GM21526 (cell line): ENCODE results near the gene IRGC.
"Not testable (repeated sequence)": the region's sequence is repeated elsewhere in the genome, so short reads cannot be mapped to it uniquely, and the experiment has no call there.

Experiments used
- ATAC-seq: cut with Tn5 transposase; IDR thresholded peaks from one replicate; pipeline ENCODE4 v1.9.1; 2021; ENCODE audit warnings: moderate library complexity; ENCODE audit not compliant: unreplicated experiment, low FRiP score

Gene IRGC

DNA sequence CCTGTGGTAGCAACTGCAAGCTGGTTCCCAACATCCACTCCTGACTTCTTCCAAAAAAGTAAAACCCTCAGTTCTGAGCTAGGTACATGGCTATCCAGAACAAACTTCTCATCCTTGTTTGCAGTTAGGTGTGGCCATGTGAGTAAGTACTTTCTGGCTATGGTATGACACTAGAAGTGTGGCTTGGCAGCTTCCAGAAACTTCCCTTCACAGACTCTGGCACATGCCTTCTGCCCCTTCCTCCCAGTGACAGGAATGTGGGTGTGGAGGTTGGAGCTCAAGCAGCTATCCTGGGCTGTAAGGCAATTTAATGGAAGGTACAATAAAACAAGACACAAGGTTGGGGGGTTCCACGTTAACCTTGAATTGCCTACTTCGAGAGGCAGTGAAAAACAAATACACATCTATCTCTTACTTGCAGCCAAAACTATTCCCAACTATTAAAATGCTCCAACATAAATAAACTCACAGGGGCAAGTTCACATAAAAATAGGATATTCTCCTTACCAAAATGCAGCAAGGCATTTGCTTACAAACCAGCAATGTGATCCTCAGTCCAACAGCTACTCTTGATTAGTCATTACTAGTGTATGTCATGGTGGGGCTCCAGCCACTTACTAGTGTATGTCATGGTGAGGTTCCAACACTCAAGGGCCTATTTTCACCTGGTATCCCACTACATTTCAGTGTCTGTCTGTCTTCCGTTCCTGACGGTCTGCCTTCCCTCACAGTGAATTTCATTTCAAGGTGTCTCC, 35.8 kb downstream of the IRGC start:
- ATAC-seq: no peak

DNA sequence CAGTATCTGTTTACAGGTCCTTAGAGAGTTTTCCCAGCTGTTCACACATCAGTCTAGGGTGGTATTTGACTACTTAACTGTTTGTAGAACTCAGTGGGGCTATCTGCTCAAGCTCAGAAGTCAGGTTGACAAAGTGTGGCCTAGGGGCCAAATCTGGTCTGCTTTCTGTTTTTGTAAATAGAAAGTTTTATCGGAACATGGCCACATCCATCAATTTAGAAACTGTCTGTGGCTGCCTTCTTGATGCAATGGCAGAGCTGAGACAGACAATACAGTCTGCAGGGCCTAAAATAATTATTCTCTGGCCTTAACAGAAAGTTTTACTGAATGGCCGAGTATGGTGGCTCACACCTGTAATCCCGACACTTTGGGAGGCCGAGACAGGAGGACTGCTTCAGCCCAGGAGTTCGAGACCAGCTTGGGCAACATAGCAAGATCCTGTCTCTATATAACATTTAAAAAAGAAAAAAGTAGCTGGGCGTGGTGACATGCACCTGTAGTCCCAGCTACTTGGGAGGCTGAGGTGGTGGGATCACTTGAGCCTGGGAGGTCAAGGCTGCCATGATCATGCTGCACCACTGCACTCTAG, 36.5 kb downstream of the IRGC start:
- ATAC-seq: no peak

DNA sequence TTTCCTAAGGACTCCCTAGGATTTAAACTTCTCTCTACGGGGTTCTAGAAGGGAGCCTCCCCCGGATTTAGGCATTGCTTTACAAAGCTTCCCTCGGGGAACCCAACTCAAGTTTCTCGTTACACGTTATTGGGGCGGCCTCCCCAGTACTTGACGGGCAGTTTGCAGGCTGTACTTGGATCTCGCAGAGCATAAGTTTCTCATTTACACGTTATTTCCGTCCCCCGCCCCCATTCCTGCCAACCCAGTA, 38.3 kb downstream of the IRGC start:
- no peak for ATAC-seq

DNA sequence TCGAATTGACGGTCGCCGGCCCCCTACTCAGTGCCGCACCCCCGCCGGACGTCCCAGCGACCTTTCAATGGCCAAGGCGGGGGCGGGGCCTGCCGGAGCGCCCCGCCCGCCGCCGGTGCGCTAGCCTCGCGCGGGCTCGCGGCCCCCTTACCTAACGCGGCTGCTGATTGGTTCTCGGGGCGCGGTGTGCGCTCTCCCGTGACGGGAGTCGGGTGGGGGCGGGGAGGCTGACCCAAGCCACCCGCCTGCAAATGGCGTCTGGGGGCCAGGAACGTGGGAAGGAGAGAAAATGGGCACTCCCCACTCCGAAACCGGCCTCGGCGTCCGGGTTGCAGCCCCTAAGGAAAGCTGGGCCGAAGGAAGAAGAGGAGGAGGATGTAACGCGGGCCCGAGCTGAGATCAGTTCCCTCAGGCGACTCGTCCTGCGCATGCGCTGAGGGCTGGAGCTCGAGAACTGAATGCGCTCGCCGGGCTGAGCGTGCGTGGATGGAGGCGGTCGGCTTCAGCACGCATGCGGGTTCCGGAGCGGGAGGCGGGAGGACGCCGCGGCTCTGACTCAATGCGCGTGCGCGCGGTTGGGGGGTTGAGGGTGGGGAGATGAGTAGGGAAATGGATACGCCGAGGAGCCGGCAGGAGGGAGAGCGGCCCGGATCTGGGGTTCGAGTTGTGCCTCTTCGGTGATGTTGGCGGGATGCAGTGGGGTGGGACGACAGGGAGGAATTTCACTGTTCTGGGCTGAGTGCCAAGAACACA, 38.8 kb downstream of the IRGC start, which contains the start of gene SMG9:
Gene SMG9, minus strand, starts transcription at position 460 of the 753 bp plus-strand sequence. CDS start 4,221 bp downstream, outside the sequence.
- ATAC-seq: peak; percentile 46

DNA sequence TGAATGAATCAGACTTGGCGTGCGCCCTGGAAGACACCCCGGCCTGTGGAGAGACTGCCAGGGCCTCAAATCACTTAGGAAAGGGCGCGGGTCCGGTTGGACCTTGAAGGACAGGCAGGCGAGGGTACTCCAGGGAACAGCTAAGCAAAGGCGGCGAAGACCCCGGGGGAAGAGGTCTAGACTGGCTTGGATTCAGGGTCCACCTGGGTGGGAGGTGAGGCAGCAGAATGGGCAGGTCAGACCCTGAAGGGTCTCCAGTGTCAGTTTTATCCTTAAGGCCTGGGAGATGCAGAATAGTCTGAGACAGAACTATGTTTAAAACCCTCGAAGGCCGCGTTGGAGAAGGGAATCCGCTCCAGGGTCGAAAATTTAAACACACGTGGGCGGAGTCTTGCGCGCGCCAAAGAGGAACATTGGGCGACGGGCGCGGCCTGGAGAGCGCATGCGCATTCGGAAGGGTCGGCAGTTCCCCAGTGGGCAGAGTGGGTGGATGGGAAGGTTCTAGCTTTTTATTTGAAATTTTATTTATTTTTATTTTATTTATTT, 39.5 kb downstream of the IRGC start:
- ATAC-seq: peak; percentile 0

DNA sequence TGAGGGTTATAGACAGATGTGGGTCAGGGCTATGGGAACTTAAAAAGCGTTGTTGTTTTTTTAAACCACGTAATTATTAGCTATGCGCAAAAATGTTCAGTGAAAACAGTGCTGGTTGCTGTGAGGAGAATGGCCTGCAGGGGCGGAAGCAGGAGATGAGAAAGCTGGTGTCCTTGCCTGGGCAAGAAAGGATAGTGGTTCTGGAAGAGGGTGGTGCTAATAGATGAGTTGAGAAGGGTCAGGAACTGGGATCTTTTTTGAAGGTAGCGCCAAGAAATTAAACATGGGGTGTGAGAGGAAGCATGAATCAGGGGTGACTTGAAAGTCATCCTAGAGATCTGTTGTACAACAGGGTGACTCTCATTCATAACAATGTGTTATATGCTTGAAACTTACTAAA, 43.6 kb downstream of the IRGC start:
- no peak for ATAC-seq

DNA sequence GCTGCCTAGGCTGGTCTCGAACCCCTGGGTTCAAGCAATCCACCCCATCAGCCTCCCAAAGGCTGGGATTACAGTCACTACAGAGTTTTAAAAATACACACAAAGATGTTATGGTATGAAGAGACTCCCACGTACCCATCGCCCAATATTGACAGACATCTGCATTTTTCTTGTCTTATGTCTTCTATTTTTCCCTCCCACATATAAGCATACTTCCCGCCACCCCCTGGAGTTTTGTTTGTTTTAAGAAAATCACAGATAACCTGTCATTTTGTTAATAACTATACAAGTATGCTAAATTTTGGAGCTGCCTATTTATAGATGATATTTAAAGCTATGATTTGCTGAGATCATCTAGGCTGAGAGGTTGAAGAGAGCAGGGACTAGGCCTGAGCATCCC, 45.1 kb downstream of the IRGC start:
- ATAC-seq: no peak

DNA sequence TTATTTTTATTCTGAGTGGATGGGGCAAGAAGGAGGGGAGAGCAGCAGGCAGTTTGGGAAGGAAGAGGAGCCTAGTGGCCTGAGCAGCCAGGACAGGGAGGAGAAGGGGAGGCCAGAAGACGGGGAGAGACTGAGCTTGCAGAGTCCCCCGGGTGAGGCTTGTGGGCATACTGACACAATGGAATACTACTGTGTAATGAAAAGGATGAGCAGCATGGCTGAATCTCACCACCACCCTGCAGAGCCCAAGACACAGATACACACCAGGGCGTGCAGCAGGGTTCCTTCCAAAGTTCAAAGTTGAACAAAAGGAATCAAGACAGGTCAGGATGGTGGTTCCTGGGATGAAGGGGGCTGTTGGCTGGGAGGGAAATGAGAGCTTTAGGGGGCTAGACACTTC, 46.9 kb downstream of the IRGC start:
- ATAC-seq: no peak

DNA sequence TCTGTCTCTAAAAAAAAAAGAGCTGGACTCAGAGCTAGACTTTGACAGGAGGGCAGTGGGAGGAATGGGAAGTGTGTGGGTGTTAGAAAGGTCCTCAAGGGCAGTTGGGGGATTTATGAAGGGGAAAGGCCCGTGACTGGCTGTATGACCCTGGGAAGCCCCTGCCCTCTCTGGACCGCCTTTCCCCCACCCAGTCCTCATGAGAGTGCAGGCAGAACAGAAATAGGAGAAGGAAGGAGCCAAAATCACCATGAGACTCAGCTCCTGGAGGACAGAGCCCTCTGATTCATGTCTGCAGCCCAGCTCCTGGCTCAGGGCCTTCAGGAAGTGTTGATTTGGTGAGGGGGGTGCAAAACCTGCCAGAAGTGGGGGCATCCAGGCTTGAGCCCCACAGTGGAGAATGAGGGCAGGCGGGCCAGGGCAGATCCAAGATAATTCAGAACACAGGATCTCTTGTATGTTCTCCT, 47.6 kb downstream of the IRGC start:
- no peak for ATAC-seq

DNA sequence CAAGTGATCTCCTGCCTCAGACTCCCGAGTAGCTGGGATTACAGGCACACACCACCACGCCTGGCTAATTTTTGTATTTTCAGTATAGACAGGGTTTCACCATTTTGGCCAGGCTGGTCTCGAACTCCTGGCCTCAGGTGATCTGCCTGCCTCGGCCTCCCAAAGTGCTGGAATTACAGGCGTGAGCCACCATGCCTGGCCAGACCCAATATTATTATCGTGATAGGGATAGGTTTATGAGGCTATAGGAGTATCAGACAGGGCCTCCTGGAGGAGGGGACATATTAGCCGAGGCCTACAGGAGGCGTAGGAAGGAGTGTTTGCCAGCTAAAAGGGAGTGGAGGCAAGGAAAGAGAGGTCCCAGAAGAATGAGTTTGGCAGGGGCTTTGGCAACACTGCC, 48.8 kb downstream of the IRGC start:
- ATAC-seq: not testable (repeated sequence)

DNA sequence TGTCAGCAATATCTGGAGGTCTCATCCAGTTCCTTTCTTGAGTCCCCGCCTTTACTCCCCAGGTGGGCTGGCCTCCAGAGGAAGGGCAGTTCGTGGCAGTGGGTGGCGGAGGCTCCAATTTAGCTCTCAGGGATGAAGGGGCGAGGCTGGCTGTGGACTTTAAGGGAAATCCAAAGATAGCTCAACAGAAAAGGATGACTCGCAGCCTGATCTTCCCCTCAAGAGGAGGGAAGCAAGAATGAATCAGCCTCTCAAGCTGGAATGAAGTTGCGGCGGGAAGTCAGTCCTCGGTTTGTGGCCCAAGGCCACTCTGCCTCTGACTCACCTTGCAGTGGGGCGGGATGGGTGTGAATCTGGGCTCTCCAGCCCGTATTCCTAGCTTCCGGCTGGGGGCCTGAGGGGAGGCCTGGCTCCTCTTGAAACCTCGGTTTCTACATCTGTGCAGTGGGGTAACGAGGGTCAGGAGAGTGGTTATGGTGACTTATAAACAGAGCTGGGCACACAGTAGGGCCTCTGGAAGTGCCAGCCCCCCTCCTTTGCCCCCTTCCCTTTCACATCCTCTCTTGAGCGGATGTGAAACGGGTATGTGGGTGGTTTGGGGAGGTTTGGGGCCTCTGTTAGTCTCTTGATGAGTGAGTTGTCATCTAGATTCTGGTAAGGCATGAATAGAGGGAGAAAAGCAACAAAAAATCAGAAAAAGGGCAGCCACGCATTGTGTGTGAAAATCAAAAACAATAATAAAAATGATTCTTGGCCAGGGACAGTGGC, 49.4 kb downstream of the IRGC start:
- peak; percentile 55 for ATAC-seq

DNA sequence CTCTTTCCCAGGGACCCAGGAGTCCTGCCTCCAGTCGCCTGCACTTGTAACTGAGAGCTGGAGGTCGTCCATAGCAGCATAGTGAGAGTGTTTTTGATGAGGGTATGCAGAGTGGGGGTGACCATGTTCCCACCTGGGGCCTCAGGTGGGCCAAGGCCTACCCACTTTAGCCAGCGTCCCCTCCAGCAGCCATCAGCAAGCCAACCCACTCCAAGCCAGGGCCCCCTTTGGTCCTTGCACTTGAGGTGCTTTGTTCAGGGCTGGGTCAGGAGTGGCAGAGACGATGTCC, 50.8 kb downstream of the IRGC start:
- no peak for ATAC-seq

DNA sequence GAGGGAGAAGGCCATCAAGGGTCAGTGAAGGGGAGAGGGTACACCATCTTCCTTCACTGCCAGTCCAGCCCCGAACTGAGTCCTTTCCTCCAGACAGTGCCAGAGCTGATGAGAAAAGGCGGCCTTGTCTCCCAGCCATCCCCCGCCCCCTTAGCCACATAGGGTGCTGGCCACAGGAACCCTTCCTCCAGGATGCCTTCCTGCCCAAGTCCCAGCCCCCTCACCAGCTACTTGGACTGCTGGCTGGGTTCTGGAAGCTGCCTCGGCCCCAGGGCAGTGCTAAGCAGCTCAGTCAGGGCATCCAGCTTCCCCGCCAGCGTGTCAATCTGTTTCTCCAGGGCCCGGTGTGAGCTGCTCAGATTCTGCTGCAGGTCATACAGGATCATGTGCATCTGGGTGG, 51.4 kb downstream of the IRGC start:
- ATAC-seq: no peak

DNA sequence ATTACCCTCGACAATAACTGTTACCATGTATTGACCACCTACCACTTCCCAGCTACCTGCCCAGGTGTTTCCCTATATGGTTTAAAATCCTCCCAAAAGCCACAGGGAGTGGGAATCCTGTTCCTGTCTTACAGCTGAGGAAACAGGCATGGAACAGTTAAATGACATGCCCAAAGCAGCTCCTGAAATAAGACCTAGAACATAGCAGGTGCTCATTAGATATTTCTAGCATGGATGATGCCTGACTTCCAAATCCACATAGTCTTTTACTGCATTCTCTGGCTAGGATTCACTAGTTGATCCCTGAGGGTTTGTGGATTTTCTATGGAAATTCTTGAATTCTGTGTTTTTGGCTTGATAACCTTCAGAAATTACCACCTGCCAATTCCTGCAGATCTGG, 51.9 kb downstream of the IRGC start:
- no peak for ATAC-seq

DNA sequence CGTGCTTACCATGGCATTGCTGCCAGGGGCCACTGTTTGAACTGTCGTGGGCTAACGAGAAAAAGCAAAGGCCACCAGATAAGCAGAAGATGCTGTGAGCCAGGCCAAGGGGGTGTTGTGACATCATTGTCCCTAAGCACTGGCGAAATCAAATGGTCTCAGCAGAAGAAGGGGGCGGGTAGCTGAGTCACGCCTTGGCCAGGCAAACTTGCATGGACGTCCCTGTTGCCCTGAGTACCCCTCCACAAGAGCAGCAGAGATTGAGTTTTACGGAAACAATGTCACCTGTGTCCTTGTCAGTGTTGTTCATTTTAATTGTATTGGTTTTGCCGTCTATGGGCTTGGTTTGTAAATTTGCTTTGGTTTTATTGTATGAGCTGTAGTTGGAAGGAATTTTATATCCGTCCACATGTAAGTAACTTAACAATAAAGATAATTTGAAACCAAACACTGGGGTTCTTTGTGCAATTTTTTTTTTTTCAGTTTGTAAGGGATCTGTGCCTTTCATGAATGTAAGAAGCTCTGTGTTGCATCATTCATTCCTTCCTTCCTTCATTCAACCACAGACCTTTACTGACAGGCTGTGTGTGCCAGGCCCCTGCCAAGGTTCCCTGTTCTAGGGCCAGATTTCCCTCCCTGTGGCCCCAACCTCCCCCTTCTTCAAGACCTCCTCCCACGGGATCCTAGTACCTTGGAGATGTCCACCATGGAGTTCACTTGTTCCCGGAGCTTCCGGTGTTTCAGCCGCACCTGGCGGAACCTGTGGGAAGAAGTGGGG, 52.6 kb downstream of the IRGC start:
- no peak for ATAC-seq

DNA sequence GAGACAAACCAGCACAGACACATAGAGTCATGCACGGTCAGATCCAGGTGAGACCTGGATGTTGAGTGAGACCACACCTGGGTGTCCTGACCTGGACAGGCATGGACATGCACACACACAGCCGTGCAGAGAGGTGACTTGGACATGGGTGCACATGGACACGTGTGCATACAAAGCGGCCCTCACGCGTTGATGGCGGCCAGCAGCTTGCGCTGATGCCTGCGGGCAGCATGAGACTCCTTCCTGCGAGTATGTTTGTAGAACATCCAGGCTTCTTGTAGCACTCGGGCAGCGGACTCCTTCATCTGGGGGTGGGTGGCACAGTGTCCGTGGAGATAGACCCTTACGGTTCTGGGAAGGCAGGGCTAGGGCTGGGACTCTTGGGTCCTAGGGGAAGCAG, 53.4 kb downstream of the IRGC start:
- ATAC-seq: no peak
